Uterus (tissue), 4 donors: Measurements from ENCODE around the gene ZFYVE28. TPM values are rescaled to one million over a fixed set of nuclear protein-coding genes. Genes with fewer than 3 reads are reported as not detected.

Experiments
- DNase-seq, 2 donors: peaks; one replicate each; pipeline ENCODE4 v3.0.0-alpha.2; 2019 to 2020
- H3K27ac ChIP-seq, 2 donors: fragments of 200-600 bp; sonication (generic); 1 replicate in 1 of 2; 2 replicates in 1 of 2; pipeline ENCODE4 v1.5.1; 2016 to 2018
- H3K27me3 ChIP-seq, 2 donors: fragments of 200-600 bp; sonication (generic); one replicate each; pipeline ENCODE4 v1.5.1; 2018 to 2019; ENCODE audit warnings: control low read depth in 1 of 2
- H3K36me3 ChIP-seq, 2 donors: fragments of 200-600 bp; sonication (generic); one replicate each; pipeline ENCODE4 v1.5.1; 2019; ENCODE audit warnings: control low read depth in 1 of 2
- H3K4me1 ChIP-seq, 2 donors: fragments of 200-600 bp; sonication (generic); one replicate each; pipeline ENCODE4 v1.5.1; 2018 to 2019; ENCODE audit warnings: control low read depth in 1 of 2
- H3K4me3 ChIP-seq, 2 donors: fragments of 200-600 bp; sonication (generic); 1 replicate in 1 of 2; 2 replicates in 1 of 2; pipeline ENCODE4 v1.5.1; 2018 to 2019; ENCODE audit warnings: mild to moderate bottlenecking in 1 of 2
- H3K9me3 ChIP-seq, 2 donors: fragments of 200-600 bp; sonication (generic); one replicate each; pipeline ENCODE4 v1.5.1; 2019; ENCODE audit warnings: control low read depth in 1 of 2
- POLR2A ChIP-seq, 2 donors: fragments of 450-650 bp; IDR thresholded peaks; one replicate each; pipeline ENCODE4 v1.6.1; 2016; ENCODE audit warnings: antibody characterized with exemption in 2 of 2, mild to moderate bottlenecking in 1 of 2, moderate library complexity in 1 of 2
- intact Hi-C: fragments of 100-400 bp; cut with DNase I; formaldehyde crosslinking; loops from one replicate; pipeline ENCODE4 v1.15.1; 2023; ENCODE audit warnings: low total_unique reads
- total RNA-seq, 4 donors: library from RNA; depleted of rRNA in 3 of 4; stranded (reverse); fragments of >200 nt in 3 of 4; gene quantifications; one replicate each; pipeline versions ENCODE4 v1.1.0 to v1.2.4, GENCODE V29; 2014 to 2023
- TF ChIP-seq, protein P1 (sequence below), 4 experiments: fragments of 200-600 bp in 2 of 4; fragments of 450-650 bp in 2 of 4; sonication (generic) in 2 of 4; IDR thresholded peaks; one replicate each; pipeline ENCODE4 v1.5.1; 2016 to 2019; ENCODE audit warnings: antibody characterized with exemption in 4 of 4, mild to moderate bottlenecking in 2 of 4, moderate library complexity in 1 of 4
- donor health status: DM: yes; HTN: yes; CAD: no.

The ZFYVE28 gene
- total RNA-seq, 4 donors from 2014 or later, result 5.4 to 16.7 (median 13.4) TPM

- DNase-seq, result no peak
- H3K27ac ChIP-seq, result no peak overlapping the region
- no peak overlapping the region for H3K4me3 ChIP-seq
- H3K4me1 ChIP-seq, result no peaks in the 10 kb centered on the region
- intact Hi-C loops, result no loop called here
- no peaks in the 10 kb centered on the region for H3K36me3 ChIP-seq
- H3K27me3 ChIP-seq, result no peaks in the 10 kb centered on the region
- no peak for TF ChIP-seq POLR2A (IDR thresholded peaks at IDR 0.05)
- TF ChIP-seq, protein P1, sequence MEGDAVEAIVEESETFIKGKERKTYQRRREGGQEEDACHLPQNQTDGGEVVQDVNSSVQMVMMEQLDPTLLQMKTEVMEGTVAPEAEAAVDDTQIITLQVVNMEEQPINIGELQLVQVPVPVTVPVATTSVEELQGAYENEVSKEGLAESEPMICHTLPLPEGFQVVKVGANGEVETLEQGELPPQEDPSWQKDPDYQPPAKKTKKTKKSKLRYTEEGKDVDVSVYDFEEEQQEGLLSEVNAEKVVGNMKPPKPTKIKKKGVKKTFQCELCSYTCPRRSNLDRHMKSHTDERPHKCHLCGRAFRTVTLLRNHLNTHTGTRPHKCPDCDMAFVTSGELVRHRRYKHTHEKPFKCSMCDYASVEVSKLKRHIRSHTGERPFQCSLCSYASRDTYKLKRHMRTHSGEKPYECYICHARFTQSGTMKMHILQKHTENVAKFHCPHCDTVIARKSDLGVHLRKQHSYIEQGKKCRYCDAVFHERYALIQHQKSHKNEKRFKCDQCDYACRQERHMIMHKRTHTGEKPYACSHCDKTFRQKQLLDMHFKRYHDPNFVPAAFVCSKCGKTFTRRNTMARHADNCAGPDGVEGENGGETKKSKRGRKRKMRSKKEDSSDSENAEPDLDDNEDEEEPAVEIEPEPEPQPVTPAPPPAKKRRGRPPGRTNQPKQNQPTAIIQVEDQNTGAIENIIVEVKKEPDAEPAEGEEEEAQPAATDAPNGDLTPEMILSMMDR (IDR thresholded peaks at IDR 0.05), result no peak
- no peaks in the 10 kb centered on the region for H3K9me3 ChIP-seq
Observed at GRCh38 chr4:2354760-2355159, 63.7 kb downstream of the ZFYVE28 start.

DNA sequence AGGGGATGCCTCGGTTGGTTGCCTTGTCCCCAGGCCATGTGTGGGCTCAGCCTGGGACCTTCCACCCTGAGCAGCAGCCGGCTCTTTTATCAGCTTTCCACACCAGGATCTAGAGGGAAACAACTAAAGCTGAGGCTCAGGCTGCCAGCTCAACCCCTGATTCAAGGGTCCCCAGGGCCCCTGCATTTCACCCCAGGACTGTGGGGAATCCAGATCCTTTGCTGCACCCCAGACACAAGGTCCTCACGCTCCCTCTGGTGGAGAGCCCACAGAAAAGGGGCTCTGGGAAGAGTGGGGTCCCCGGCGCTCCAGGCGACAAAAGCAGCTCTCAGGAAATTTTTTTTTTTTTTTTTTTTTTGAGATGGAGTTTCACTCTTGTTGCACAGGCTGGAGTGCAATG, 64.3 kb downstream of the ZFYVE28 start:
- intact Hi-C loops, result no loop called here
- no peaks in the 10 kb centered on the region for H3K9me3 ChIP-seq
- no peak overlapping the region for H3K27ac ChIP-seq
- H3K27me3 ChIP-seq, result no peaks in the 10 kb centered on the region
- H3K4me1 ChIP-seq, result no peaks in the 10 kb centered on the region
- no peak overlapping the region for H3K4me3 ChIP-seq
- TF ChIP-seq POLR2A (IDR thresholded peaks at IDR 0.05), result no peak
- TF ChIP-seq, protein P1 (IDR thresholded peaks at IDR 0.05), result peak in 2 of 4 experiments; percentile 6 to 24
- no peaks in the 10 kb centered on the region for H3K36me3 ChIP-seq
- peak in 1 of 2 donors; percentile 10 for DNase-seq

- H3K4me1 ChIP-seq, result no peaks in the 10 kb centered on the region
- H3K4me3 ChIP-seq, result no peak overlapping the region
- H3K27me3 ChIP-seq, result no peaks in the 10 kb centered on the region
- intact Hi-C loops, result no loop called here
- TF ChIP-seq POLR2A (IDR thresholded peaks at IDR 0.05), result no peak
- TF ChIP-seq, protein P1 (IDR thresholded peaks at IDR 0.05), result no peak
- H3K9me3 ChIP-seq, result no peaks in the 10 kb centered on the region
- DNase-seq, result no peak
- H3K36me3 ChIP-seq, result no peaks in the 10 kb centered on the region
- no peak overlapping the region for H3K27ac ChIP-seq
Observed at GRCh38 chr4:2353222-2354107, 65.0 kb downstream of the ZFYVE28 start.

DNA sequence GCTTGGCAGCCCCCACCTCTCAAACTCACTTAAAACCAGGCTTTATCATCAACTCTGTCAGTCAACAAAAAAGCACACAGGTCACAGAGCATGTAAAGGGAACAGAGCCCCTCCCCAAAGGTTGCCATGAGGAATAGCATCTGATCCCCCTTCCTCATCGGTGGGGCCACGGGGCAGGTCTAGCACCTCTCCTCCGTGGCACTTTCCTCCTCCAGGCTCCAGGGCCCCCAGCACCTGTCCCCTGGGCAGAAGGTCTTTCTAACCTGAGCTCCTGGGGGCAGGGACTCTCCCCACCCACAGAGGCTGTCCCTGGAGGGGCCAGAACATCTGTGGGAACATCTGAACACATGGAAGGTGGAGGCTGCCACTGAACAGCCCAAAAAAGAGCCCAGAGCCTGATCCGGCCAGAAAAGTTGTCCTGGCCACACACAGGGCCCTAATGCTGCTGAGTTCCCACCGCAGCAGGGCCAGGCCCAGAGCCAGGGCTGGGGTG, 65.7 kb downstream of the ZFYVE28 start:
- Histone ChIP-seq H3K27ac (no peak overlapping the region), H3K27me3 (no peaks in the 10 kb centered on the region), H3K9me3 (no peaks in the 10 kb centered on the region), H3K36me3 (no peaks in the 10 kb centered on the region), H3K4me3 (no peak overlapping the region), H3K4me1 (no peaks in the 10 kb centered on the region)
- DNase-seq, result peak in 1 of 2 donors; percentile 11
- TF ChIP-seq, protein P1 (IDR thresholded peaks at IDR 0.05), result no peak
- no peak for TF ChIP-seq POLR2A (IDR thresholded peaks at IDR 0.05)
- intact Hi-C loops, result no loop called here

DNA sequence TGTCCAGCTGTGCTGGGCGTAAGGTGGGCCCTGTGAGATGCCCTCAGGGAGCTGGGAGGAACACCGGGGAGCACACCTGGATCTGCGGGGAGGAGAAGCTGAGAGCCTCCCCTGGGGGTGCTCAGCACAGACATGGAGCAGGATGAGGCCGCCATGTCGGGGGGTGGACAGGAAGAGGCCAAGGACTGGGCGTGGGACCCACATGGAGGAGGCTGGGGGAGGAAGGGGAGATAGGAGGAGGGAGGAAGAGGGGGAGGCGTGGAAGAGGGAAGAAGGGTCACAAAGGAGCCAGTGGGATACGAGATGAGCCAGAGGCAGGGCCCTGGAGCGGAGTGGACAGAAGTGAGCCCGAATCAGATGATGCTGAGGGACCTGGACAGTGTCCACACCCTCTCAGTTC, 66.3 kb downstream of the ZFYVE28 start:
- Histone ChIP-seq H3K27ac (no peak overlapping the region), H3K4me3 (no peak overlapping the region), H3K27me3 (no peaks in the 10 kb centered on the region), H3K4me1 (no peaks in the 10 kb centered on the region), H3K36me3 (no peaks in the 10 kb centered on the region), H3K9me3 (no peaks in the 10 kb centered on the region)
- TF ChIP-seq, protein P1 (IDR thresholded peaks at IDR 0.05), result no peak
- TF ChIP-seq POLR2A (IDR thresholded peaks at IDR 0.05), result no peak
- intact Hi-C loops, result no loop called here
- DNase-seq, result peak in 1 of 2 donors; percentile 6
